HG02798 (cell line): Measurements from ENCODE around the gene RASL12.

Experiments
- ATAC-seq: cut with Tn5 transposase; IDR thresholded peaks from one replicate; pipeline ENCODE4 v1.9.1; 2021; ENCODE audit warnings: mild to moderate bottlenecking; ENCODE audit not compliant: unreplicated experiment, poor library complexity

The RASL12 gene

DNA sequence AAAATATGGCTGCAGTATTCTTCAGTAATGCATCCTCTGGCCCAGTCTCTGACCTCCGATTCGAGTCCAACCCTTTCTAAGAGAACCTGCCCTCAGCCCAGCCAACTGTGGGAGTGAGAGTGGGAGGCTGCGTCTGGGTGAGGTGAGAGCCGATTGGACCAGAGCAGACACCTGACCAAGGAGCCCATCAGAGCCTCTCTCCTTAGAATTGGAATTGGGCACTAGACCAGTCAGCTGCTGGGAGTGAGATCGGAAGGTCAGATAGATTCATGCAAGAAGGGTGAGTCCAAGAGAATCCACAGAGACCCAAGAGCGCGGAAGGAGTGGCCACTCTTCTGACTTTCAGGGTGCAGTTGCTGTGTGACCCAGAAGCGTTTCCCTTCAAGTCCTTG is 10.2 kb downstream of the RASL12 start:
- ATAC-seq = no peak

DNA sequence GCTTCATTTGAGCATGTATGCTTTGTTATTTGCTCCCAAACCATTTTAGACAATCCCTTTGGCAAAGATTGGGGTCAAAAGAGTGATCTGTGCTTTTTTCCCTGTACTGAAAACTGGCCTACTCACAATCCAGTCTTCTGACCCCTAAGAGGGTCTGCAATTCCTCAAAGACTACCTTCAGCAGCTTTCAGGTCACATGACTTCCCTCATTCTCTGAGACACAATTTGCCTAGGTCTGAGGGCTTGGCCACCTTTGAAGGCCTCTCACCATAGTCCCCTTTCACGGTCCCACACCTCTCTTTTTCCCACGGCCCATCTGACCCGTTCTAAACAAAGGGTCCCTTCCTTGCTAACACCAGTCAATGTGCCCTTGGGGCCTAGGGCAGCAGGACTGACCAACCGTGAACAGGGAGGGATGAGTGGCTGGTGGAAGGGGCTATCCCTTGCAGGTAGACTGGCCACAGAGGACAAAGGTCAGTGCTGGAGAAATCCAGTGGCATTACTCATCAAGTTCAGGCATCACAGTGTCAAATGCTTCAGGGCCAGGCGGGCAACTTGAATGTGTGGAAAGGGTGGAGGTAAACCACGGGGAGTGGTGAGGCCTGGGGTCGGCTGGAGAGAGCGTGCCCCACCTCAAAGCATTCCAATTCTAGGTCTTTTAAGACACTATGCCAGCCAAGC is 10.8 kb downstream of the RASL12 start:
- no peak for ATAC-seq

DNA sequence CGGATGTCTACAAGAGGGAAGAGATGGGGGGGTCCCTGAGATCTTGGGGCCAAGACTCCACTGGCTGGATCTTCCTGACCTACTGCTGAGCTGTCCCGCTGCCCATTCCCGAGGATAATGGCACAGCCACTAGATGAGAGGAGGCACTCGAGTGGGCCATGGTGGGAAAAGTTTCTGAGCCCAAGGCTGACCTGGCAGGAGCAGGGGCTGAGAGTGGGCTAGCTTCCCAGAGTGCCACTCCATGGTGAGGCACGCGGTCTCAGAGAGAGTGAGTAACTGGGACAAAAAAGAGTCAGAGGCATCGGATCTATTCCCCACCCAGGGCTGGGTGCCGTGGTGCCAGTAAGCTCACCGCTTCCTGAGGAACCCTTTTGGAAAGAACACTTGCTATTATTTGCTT is 11.7 kb downstream of the RASL12 start:
- ATAC-seq = no peak

DNA sequence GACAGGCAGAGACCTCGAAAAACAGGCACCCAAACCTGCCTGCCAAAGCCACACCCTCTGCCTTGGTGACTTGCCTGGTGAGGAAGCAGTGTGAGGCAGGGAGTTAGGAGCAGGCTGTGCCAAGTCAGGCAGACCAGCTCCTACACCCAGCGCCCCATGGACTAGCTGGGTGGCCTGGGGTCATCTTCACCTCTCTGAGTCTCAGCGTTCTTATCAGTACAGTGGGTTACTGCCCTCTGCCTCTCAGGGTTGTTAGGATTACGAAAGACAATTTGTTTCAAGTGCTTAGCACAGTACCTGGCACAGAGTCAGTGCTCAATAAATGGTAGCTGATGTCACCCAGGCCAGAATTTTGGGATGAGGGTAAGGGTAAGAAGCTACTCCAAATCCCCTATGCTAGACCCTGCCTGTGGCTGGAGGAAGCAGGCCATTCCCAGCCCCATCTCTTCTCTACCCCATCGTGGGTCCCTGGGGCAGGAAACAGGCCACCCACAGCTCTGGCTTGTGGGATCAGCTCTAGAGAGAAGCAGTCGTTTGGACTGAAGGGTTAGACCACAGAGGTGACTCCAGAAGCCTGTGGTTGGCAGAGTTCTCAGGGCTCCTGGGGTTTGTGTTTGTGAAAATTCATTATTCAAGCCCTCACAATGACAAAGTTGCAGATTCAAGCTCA is 12.5 kb downstream of the RASL12 start:
- no peak for ATAC-seq

DNA sequence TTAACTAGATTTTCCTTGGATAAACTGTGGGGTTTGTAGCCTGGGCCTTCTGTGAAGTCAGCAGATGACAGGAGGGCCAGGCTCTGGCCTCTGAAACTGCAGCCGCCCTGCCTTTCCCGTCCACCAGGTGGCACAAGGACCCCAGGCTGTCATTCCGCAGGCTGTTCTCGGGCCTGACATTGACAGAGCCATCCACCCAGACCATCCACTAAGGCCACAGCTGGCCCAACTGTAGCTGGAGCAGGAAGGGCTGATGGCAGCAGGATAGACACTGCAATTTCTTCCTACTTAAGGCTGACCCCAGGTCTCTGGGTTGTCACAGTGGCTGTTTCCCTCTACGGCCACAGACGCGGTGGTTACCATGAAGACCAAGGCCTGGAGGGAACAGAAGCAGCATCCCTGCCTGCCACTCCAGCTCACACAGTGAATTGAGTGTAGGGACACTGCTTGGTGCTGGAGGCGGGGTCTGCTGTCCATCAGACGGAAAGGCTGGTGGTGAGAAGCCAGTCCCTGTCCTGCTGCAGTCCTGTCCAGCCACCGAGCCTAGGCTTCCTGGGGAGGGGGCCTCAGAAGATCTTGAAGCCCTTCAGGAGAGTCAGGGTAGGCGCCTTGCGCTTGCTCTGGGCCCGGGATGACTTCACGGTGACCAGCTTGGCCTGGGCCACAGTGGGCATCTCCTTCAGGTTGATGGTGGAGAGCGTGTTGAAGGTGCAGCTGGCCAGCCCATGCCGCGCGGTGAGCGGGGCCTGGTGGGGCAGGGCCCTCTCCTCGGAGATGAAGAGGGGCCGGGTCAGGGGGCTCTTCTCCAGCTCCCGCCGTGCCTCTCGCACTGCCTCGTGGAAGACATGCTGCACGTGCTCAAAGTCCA is 13.2 kb downstream of the RASL12 start:
- ATAC-seq = peak; percentile 61

DNA sequence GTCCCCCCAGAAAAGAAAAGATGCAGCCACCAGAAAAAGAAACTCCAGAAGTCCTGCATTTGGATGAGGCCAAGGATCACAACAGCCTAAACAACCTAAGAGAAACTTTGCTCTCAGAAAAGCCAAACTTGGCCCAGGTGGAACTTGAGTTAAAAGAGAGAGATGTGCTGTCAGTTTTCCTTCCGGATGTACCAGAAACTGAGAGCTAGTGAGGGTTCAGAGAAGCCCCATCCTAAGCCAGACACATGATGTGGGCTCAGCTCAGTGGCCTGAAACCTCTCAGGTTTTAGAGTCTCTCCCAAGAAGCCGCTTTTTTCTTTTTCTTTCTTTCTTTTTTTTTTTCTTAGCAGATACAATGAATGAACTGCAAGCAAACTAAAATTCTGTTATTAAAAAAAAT is 14.8 kb downstream of the RASL12 start:
- no peak for ATAC-seq

DNA sequence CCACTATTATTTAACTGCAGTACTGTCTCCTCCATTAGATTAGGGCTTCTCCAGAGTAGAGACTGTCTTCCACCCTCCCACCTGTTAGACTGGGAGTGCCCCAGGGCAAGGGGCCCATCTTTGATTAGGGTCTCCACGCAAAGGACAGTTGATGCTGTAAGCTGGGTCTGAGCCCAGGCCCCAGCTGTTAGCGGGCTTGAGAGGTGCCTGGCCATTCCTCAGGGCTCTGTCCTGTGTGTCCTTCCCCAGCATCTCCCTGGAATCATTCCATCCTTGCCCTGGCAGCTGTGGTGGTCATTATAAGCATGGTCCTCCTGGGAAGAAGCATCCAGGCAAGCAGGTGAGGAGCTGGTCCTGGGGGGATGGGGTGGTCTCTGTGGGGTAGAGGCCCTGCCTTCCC is 16.5 kb downstream of the RASL12 start:
- no peak for ATAC-seq

DNA sequence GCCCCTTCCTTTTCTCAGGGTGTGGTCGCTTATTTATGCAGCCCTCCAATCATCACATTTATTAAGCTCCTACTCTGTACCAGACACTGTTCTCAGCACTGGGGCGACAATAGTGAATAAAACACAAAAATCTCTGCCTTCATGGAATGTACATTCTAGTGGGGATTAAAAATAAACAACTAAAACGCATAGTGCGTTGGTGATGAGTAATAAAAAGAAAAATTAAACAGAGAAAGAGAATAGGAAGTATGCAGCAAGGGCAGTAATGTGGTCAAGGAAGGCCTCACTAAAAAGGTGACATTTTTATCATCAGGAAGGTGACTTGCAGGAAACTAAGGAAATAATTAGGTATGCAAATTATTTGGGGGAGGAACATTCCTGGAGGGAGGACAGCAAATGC is 17.5 kb downstream of the RASL12 start:
- ATAC-seq = no peak

DNA sequence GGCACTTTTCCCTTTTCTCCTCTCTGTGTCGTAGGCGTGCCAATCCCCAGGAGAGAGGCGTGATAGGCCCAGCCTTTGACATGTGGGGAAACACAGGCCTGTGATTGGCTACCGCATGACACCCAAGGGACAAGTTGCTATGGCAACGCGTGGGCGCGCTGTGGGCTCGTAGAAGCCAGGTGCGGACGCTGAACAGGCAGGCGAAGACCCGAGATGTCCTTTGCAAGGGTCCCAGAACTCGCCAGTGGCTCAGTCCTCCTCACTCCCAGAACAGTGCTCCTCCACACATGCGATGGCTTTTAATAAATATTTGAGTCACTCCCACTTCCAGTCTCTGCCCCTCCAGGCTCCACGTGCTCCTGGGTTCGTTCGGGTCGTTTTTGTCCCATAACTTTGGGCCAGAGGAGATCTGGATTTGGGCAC is 18.4 kb downstream of the RASL12 start:
- ATAC-seq = peak; percentile 94

DNA sequence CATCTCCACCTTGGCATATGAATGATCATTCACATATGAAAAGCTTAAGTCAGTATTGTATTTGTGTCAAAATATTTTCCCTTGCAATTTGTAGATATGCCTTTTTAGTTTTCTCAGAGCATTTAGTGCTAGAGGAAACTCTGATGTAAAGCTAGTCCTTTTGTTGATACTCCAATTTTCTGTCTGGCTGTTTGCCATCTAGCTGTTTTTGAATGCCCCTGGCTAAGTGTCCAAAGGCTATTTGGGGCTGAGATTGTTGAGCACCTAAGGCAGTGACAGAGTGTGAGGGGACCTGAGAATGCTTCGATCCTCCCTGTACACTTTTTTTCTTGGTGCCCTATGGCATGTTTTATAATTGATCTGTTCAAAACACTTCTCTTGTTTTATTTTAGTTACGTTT is 19.6 kb downstream of the RASL12 start:
- no peak for ATAC-seq

DNA sequence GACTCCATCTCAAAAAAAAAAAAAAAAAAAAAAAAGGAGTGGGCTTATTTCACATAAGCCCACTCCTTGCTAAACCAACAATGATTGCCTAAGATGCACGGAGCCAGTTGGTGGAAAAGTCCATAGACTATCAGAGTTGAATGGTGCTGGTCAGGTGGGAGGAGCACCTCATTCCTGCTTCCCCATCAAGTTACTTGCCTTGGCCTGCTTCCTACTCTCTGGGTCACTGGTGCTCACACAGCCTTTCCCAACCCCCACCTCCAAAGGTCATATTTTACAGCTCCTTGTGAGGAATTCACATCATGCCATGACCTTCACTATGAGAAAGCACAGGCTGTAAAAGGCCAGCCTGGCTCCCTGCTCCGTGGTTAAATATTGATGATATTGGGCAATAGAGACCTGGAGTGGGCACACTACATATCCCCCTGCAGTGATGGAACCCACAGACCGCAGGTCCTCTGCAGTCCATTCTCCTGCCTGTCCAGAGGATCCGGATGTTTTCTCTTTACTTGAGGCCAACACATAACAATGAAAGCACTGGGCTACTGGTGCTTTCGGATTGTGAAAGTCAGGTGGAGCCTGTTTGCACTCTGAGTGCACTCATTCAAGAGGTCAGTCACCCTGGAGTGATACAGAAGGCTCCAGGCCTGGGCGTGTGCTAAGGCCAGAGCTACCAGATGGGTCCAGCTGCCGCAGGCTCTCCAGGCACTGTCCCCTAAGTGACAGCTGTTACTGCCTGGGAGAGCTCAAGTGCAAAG is 22.9 kb downstream of the RASL12 start, which contains the start of gene SLC51B:
Gene SLC51B, plus strand, starts transcription at position 664 of the 758 bp plus-strand sequence. CDS start 4,618 bp downstream, outside the sequence.
- ATAC-seq = no peak

DNA sequence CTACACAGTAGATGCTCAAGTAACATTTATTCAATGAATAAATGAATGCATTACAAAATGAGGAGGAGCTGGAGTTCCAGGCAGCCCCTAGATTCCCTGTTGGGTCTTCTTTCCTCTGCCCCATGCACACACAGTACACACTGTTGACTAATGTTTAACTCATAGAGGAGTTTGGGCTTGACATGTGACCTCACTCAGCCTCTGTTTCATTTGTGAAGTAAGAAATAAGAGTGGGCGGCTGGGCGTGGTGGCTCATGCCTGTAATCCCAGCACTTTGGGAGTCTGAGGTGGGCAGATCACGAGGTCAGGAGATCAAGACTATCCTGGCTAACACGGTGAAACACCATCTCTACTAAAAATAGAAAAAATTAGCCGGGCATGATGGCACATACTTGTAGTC is 23.6 kb downstream of the RASL12 start:
- peak; percentile 60 for ATAC-seq

DNA sequence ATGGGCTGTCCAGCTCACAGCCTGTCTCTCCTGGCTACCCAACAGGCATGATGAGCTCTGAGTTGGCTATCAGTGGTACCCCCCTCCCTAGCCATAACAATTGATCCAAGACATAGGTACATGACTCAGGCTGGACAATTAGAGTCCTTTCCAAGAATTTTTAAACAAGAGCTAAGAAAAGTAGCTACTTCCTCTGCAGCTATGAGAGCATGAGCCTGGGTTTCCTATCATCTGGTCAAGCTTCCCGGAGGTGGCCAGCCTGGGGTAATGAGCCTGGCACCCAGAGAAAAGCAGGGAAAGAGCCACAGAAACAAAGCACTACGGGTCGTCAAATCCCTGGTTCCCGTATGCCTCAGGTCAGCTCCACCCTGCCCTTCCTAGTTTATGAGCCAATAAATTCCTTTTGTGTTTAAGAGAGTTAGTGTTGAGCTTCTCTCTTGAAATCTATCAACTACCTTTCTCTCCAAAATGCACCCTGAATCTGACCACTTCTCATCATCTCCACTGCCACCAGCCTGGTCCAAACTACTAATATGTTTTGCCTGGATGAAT is 24.9 kb downstream of the RASL12 start:
- no peak for ATAC-seq

DNA sequence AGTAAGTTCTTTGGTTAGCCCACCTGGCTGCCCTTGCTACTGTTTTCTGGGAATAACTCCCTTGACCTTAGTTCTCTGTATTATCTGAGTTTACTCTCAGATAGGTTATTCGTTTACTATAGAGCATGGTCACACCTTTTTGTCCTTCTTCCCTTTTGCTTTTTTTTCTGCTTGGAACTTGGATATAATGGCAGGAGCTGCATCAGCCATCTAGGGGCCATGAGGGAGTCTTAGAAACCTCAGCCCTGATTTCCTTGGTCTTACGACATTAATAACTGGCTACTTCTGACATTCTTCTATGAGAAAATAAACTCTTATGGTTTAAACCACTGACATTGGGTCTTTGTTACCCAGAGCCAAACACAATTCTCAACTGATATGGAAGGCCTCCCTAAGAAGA is 26.0 kb downstream of the RASL12 start:
- no peak for ATAC-seq

DNA sequence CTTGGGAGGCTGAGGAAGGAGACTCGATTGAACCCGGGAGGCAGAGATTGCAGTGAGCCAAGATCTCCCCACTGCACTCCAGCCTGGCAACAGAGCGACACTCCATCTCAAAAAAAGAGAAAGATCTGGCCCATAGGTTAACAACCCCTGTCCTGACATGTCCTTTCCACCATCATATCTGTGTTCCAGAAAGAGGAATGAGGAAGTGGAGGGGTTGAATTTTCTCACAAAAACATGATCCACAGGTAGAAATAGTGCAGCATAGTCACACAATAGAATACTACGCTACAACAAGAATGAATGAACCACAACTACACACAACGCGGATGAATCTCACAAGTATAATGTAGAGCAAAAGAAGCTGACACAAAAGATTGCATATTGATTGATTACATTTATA is 27.3 kb downstream of the RASL12 start:
- no peak for ATAC-seq

DNA sequence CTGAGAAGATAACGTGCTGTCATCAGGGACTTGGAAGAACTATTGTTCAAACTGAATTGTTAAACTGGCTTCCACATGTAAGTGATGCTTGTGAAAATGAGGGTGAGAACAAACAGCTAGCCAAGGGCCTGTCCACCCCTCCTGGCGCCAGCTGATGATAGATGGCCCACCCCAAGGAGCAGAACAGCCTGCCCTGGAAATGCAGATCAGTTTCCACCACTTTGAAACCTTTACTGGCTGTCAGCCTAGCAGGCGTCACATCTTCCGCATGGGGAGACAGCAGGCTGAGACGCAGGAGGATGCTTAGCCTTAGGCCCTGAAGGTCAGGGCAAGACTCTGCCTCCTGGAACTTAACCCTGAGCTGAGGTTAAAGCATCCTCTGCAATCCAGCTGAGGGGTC is 29.0 kb downstream of the RASL12 start:
- ATAC-seq = no peak

DNA sequence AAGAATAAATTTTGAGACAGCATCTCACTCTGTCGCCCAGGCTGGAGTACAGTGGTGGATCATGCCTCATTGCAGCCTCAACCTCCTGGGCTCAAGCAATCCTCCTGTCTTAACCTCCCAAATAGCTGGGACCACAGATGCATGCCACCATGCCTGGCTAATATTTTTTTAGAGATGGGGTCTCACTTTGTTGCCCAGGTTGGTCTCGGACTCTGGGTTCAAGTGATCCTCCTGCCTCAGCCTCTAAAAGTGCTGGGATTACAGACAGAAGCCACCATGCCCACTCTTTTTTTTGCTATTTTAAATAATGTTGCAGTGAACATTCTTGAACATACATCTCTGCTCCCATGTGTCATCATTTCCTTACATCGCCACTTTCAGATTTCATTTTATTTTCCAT is 29.4 kb downstream of the RASL12 start:
- ATAC-seq = no peak

DNA sequence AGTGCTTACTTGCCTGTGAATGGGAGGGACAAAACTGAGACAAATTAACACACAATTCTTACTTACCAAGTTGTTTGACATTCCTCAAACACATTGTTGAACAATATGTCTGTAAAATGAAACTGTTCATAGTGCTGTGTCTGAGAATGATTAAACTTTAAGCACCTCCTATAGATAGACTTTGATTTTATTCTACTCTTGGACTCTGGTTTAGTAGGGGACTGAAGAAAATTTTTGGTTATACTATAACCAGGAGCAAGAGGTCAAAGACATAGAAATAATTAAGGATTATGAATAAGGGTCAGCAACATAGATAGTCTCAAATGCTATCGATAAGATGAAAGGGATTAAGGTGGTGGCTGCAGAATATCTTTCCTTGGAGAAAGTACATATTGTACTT is 30.5 kb downstream of the RASL12 start:
- ATAC-seq = no peak

DNA sequence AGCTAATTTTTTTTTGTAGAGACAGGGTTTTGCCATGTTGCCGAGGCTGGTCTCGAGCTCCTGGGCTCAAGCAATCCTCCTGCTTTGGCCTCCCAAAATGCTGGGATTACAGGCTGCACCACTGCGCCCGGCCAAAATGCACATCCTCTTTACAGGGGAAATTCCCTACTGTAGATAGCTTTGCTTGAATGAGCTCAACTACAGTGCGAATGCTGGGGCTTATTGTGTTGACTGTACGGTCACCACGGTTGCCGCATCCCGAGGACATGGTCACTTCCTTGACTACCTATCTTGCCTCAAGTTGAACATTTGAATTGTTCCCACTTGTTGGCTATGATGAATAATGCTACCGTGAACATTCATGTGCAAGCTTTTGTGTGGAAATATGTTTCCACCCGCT is 33.1 kb downstream of the RASL12 start:
- ATAC-seq = no peak

DNA sequence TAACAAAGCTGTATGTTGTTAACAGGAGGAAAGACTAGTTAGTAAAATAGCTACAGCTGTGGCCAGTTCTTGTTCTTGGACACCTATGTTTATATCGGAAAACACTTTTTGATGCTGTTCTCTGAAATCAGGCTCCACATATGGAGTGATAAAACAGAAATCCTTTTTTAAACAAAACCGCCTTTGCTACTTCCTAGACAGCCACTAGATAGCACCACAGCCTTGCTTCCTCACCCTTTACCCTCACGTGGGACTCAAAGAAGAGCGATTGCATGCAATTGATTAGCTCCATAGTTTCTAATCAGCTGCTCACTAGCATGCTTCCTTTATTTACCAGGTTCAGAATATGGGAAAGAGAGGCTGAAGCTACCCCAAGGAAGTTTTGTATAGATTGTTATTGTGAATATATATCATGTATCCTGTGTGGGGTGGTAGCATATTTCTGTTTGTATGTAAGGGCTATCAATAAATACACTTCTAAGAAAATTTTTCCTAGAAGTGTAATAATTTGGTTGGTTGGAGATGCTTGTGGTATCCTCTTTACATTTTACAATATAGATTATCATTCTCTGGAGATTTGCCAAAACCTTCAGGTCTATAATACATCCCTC is 34.0 kb downstream of the RASL12 start:
- ATAC-seq = no peak
